ENCODE data around the gene DLX5.
A peak's percentile ranks its signal among the peaks of the same experiment; 100 is the strongest.
"Not testable (repeated sequence)": the region's sequence is repeated elsewhere in the genome, so short reads cannot be mapped to it uniquely, and the experiment has no call there.

The DLX5 gene

DNA sequence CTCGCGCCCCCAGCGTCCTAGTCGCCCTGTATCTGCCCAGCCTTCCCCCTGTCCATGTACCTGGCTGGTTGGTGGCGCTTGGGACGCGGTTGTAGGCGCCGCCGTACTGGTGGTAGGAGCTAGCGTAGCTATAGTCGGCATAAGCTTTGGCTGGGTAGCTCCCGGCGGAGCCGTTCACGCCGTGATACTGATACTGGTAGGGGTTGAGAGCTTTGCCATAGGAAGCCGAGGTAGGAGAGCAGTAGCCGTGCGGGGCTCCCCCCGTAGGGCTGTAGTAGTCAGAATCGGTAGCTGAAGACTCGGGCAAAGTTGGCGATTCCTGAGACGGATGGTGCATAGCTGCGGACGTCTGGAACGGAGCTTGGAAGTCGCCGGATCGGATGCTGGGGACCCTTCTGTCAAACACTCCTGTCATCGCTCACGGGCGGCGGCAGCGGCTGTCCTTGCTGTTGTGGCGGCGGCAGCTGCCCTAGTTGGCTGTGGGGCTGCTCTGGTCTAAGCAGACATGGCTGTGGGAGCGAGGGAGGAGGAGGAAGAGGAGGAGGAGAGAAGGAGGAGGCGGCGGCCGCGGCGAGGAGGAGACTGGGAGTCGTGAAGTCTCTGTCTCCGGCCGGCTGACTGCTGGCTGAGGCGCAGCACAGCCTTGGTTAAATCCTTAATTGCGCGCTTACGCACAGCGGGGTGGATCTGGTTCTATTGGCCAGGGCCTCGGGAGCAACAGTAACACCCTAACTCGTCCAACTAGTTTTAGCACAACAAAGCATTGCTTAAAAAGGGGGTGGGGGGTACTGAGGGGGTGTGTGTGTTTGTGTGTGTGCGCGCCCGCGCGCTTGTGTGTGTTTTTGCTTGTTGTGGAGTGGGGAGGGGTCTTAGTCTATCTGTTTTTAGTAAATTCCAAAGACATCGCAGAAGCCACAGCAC, at the start of gene DLX5:
Gene DLX5, minus strand, starts transcription at position 623 of the 921 bp plus-strand sequence. Its CDS starts 208 bp downstream, at position 415.
- DNase-seq (ENCODE audit: low spot score), result peak; percentile 79

DNA sequence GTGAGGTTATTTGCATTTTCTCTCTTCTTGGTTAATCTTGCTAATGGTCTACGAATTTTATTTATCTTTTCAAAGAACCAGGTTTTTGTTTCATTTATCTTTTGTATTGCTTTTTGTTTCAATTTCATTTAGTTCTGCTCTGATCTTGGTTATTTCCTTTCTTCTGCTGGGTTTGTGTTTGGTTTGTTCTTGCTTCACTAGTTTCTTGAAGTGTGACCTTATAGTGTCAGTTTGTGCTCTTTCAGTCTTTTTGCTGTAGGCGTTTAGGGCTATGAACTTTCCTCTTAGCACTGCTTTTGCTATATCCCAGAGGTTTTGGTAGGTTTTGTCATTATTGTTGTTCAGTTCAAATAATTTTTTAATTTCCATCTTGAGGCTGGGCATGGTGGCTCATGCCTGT, 47.4 kb upstream of the DLX5 start:
- not testable (repeated sequence) for DNase-seq (ENCODE audit: low spot score)

DNA sequence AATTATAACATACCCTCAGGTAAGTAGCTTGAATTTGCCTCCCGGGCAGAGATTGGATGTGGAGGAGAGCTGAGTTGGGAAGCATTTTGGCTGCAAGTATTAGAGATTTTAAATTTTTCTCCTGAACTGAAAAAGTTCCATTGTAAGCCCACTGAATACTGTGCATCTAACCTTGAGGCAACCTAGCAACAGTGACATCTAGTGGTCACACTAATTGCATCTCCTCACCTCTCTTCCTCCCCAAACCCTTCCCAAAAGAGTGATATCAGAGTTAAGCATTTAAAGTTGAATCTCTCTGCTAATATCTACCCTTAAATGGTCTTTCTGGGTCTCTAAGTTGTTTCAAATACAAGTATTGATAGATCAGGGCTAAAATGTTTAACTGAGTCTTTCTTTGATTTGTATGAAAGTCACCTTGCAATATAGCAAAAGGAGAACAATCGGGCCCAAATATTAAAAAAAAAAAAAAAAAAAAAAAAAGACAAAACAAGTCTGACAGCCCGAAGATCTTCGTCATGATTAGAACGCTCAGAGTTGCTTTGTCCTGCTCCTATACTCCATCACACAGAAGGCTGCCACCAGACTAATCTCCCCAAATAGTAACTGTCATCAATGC, 40.4 kb upstream of the DLX5 start:
- no peak for DNase-seq (ENCODE audit: low spot score)

DNA sequence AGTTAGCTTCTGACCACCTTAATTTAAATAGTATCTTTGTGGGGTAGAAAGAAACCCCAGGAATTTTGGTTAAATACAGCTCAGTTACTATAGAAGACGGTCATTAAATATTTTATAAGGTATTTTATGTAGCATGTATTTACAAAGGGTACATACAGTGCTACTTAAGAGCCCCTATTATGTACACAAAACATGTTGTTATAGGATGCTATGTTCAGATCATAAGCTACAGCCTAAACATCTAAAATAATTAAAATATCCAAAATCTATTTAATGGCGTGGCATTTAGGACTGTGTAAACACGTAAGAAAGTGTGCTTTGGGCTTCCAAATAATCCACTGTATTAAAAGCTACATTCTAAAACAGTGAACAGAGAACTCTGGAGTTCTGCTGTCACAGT, 39.4 kb upstream of the DLX5 start:
- DNase-seq (ENCODE audit: low spot score), result no peak

DNA sequence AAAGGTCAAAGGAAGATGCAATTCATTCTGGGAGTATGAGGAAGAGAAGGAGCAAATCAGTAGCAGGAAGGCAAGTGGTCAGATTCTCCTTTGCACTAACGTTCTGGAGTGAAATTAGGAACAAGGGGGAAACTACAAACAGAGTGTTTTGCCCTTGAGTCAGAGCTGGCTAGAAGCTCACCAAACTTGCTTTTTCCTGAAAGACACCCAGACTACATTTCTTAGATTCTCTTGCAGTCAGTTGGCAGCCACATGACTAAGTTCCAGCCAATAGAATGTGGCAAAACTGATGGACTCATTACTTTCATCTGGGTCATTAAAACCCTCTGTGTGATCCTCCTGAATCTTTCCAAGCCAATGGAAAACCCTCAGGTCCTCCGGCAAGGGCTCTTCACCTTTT, 18.6 kb upstream of the DLX5 start:
- DNase-seq (ENCODE audit: low spot score), result no peak

DNA sequence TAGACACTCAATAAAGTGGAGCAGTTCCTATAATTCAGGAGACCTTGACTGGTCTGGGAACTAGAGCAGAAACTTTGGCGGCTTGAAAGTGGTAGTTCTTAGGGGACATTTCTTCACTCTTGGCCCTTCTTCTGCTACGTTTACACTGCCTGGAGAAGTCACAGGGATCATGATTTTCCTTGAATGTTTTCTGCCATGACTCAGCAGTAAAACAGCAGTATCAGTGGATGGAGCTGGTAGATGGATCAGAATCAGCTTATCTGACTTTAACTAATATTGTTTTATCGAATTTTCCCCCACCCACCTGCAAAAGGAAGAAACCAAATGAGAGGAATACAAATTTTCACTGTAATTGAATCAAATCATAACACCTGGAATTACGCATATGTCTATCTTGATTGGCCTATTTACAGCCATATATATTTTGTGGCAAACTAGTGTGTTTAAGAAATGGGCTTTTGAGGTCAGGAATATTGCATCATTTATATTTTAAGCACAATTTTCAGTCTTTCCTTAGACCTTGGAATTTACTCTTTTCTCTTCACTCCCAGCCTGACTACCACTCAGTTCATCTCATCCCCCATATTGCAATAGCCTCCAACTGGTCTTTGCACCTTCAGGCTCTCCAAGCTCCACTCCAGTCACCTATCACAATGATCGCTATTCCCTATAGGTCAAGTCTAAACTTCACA, 14.9 kb upstream of the DLX5 start:
- no peak for DNase-seq (ENCODE audit: low spot score)

DNA sequence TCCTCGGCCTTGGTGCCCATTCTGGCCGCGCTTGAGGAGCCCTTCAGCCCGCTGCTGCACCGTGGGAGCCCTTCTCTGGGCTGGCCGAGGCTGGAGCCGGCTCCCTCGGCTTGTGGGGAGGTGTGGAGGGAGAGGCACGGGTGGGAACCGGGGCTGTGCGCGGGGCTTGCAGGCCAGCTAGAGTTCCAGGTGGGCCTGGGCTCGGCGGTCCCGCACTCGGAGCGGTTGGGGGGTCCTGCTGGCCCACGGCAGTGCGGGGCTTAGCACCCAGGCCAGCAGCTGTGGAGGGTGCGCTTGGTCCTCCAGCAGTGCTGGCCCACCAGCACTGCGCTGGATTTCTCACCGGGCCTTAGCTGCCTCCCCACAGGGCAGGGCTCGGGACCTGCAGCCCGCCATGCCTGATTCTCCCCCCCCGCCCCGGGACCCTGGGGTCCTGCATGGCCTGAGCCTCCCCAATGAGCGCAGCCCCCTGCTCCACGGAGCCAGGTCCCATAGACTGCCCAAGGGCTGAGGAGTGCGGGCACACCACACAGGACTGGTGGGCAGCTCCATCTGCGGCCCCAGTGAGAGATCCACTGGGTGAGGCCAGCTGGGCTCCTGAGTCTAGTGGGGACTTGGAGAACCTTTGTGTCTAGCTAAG, 9.7 kb upstream of the DLX5 start:
- not testable (repeated sequence) for DNase-seq (ENCODE audit: low spot score)

DNA sequence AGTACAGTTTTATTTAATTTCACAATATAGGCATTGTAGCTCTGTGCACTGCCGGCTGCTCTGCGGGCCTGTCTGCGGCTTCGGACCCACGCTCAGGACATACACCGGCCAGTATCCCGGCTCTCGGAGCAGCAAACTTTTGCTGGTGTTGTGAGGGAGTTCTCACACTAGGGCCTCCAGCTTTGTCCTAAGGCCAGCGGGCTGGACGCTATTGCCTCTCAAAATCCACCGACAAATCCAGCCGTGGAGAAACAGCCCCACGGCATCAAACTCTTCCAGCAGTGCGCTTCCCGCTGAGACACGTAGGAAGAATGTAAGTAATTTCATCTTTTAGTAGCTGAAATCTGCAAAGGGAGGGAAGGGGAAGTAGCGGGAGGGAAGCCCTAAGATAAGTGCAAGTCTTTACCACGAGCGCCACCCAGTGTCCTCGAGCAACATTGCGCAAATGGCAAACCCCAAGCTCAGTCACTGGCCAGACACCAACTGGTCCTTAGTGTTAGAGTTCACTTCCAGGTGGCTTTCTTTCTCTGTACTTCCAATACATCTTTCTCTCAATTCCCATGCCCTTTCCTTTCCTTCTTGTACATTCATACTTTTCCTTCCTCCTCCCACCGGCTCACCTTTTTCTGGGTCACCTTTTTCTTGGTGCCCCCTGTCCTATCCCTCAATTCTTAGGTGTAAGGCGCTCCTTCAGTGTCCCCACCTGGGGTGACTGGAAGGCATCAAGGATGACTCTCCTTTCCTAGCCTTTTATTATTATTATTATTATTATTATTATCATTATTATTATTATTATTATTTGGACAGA, 3.0 kb upstream of the DLX5 start:
- DNase-seq (ENCODE audit: low spot score), result peak; percentile 81

DNA sequence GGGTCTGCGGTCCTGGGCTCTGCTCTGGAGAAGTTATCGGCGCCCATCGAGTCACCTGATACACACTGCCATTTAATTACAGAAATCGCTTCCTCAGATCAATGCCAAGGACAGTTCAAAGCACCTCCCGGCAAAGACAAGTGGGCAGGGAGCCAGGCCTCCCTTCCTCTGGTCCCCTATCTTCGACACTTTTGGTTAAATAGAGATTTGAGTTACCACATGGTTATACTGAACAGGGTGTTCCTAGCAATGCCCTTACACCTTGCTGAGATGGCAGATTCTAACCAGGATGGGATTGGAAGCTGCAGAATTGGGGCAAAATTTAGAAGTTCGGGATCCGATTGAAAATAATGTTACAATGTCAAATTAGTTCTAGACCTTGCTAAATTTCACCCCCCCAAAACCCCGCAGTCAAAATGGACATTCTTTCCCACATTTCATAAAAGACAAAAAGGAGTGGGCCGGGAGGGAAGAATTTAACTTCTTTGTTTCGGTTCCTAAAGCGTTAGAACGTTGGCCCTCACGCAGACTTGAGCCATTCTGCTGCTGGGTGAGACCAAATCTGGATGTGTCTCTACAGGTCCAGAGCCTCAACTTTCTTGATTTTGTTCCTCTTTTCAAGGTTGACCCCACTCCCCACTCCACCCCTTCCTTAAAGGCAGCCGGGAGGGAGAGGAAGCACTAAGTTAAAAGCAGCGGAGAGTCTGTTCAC, 2.2 kb upstream of the DLX5 start:
- DNase-seq (ENCODE audit: low spot score), result no peak

DNA sequence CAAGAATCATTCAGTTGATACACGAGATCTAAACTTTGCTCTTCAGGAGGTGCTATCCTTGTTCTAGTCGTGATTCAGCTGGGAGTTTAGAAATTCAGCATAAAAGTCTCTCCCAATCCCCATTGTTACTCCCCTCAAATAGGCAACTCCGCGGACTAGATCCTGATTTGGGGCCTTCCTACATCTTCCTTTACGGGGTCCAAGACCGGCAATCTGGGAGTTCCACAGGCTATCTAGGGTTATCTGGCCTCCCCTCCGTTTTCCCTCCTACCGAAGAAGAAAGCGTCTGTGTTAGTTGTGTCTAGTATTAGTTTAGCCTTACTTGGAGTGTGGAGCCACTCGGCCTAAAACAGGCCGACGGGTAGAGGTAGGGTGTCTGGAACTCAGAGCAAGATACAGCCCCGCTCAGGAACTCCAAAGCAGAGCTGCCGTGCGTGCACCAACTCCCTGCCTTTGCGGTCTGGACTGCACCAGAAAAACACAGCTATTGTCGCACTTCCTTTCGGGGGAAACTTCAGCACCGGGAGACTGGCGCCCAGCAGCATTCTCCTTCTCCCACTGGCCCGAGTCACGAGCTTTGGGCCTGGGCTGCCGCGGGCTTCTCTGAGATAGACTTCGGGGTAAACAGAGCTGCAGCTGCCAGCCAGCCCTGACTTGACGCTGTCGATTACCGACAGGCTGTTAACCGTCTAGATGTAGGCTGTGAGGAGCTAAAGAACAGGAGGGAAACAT, 1.5 kb upstream of the DLX5 start:
- DNase-seq (ENCODE audit: low spot score), result peak; percentile 66

DNA sequence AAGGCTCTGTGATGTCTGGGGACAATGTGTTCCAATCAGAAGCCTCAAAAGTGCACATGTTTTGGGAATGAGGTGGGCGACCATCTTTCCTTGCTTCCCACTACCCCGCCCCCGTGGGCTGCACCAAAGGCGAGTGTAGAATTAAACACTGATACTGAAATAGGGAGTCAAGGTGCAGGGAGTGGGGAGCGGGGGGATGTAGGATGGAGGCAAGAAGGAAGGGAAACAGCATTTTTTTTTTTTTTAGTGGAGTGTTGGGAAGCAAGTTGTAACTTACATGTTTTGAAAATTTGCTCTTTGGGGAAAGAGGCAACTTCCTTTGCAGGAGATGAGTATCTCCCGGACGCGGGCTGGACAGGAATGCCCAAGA, 484 bp upstream of the DLX5 start:
- DNase-seq (ENCODE audit: low spot score), result no peak

DNA sequence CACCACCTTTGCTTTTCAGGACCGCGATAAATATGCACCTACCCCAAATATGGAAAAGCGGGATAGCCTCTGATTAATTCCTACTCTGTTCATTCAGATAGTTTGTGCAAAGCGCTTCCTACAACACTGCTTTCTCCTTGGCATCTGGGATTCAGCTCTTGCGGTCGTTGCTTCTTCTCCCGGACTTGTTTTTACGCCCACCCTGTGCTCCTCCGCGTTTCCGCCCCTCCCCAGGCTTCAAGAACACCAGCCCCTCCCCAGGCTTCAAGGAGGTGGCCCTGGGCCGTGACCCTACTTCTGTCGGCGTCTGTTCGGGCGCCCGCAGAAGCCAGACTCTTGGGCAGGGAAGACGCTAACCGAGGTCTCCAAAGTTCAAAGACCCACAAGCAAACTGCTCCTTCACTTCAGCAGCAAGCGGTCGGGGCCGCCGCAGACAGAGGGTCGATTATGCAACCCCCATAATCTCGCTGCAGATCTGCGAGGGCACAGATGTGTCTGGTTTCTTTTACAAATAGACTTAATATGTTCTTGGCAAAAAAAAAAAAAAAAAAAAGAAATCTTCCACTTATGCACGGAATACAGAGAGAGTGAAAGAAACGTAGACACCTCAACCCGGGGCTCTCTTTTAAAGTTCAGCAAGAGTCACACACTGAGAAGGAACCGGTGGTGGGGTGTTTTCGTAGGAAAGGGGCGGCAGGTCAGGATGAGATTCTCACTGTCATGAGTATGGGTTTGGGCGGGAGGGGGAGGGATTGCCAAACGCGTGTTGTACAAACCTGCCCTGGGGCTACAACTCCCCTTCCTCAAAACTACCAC, 1.9 kb downstream of the DLX5 start:
- peak; percentile 57 for DNase-seq (ENCODE audit: low spot score)

DNA sequence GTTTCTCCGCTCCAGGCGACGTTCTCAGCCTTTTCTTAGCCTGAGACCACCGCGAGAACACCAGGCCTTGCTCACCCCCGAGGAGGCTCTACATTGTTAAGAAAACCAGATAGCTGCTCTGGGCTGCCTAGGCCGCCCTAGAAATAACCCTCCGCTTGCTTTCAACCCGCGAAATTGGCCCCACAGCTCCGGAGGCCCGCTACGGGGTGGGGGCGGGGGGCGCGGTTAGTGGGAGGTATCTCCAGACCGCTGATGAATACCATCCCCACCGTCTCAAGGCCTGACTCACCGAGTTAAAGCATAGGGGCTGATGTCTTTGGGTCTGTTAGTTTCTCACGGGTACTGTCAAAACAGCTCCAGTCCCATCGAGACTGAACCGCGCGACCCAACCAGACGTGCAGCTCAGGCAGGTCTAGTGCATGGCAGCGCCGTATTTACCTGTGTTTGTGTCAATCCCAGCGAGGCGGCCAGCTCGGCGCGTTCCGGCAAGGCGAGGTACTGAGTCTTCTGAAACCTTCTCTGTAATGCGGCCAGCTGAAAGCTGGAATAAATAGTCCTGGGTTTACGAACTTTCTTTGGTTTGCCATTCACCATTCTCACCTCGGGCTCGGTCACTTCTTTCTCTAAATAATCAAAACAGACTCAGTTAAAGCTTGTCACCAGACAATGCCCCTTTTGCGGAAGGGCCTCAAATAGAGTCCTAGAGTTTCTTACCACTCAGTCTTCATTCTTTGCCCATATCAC, 2.7 kb downstream of the DLX5 start:
- no peak for DNase-seq (ENCODE audit: low spot score)

DNA sequence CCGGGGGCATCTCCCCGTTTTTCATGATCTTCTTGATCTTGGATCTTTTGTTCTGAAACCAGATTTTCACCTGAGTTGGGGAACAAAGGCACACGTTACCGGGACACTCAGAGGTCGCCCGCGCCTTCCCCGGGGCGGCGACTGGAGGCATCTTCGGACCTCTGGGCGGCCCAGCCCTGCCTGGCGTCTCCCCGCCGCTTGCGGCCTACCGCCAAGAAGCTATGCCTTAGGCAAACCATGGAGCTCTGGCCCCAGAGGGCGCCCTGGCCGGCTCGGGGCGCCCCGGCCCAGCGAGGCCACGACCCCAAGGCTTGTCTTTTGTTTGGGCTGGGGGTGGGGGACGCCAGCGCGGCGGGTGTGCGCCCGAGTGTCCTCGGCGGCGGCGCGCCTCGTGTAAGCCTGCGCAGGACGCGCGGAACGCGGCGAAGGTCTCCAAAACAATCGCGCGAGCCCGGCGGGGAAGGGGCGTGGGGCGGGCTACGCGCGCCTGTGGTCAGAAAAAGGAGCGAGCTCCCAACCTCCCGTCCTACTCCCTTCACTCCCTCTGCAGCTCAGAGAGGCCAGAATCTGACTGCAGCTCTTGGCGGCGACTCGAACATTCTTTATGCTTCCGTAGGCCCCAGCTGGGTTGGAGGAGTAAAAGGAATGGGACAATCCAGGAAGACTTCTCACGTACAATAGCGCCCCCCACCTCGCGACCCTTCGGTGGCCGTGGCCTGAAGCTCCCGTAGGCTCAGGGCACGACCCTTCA, 3.5 kb downstream of the DLX5 start:
- peak; percentile 80 for DNase-seq (ENCODE audit: low spot score)

DNA sequence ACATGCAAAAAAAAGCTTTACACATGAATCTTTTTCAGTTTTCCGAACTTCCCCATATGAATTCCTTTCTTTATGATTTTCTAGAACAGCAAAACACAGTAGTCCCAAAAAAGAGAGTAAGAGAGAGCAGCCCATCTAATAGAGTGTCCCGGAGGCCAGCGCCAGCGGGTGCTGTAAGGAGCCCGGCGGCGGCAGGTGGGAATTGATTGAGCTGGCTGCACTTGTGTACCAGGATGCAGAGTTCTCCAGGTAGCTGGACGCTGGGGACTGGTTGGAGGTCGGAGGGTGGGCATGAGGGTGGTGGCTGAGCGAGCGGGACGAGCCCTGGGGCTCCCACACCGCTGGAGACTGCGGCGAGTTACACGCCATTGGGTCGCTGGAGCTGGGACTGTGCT, 4.0 kb downstream of the DLX5 start:
- no peak for DNase-seq (ENCODE audit: low spot score)

DNA sequence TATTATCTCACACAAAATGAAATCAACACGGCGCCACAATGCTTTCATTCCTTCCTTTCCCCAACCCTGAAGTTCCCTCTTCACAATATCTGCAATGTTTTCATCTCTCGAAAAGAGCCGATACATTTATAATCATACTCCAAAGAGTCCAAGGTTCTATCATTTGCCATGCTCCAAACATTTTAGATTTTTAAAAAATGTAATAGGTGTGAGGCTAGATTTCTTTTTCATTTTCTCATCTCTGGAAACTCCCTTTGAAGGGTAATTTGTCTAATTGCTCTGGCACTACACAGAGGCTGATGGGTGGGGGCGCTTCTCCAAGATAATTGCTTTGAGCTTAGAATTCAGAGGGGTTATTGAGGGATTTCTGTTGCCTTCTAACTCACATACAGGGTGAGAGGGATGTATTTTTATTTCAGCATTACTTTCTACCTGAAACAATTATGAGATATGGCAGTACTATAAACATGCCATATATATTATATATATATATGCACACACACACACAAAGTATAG, 4.9 kb downstream of the DLX5 start:
- no peak for DNase-seq (ENCODE audit: low spot score)

DNA sequence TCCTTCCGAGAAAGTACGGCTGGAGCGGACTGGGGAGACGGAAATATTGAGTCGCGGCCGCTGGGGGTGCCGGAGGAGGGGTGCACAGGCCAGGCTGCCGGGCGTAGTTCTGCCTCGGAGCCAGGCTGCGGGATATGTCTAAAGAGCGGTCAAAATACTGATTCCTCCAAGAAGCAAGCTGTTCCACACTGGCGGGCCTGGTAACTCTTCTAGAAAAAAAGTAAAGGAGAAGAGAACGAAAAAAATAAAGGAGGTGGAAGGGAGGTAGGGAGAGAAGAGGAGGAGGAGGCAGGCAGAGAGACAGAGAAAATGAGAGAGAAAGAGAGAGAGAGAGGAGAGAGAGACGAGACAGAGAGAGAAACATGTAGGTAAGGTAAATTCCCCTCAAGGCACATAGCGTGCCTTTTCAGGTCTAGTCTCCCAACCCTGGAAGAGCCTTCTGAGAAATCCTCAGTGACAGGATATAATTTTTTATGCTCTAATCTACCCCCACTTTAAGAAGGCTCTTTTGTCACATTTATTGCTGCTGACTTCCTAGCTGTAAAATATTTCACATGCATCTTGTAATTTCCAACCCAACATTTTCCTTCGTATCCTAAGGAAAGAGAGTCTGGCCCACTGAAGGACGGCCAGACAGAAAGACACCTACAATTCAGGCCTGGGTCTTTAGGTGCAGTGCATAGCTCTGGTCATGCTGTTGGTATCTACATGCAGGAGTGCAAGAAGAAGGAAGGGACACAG, 5.7 kb downstream of the DLX5 start:
- no peak for DNase-seq (ENCODE audit: low spot score)

Data from ecto neural progenitor cell (in vitro differentiated cells).